Erythroblast (primary cell): ENCODE results near the gene RPL27A.
A peak's percentile ranks its signal among the peaks of the same experiment; 100 is the strongest.

Experiments used
- DNase-seq, 2 experiments: peaks; one replicate each; lab custom pipeline; 2025; lab: John Stamatoyannopoulos, UW
- GATA1 ChIP-seq: IDR thresholded peaks from 2 replicates; pipeline ENCODE4 v1.6.1; 2011; ENCODE audit warnings: low read depth, mild to moderate bottlenecking, control low read depth, low read length, moderate library complexity
- POLR2A ChIP-seq: IDR thresholded peaks from 2 replicates; pipeline ENCODE4 v1.6.1; 2011; ENCODE audit warnings: mild to moderate bottlenecking, low read length

RPL27A gene

GRCh38 chr11:8685820-8686219 lies 3.2 kb downstream of the RPL27A start:
- TF ChIP-seq POLR2A (no peak), GATA1 (no peak)
- DNase-seq, result no peak

- no peak for DNase-seq
- TF ChIP-seq GATA1 (no peak), POLR2A (no peak)
Measured at GRCh38 chr11:8686325-8686724, 3.7 kb downstream of the RPL27A start.

GRCh38 chr11:8688414-8689362 lies 6.1 kb downstream of the RPL27A start:
- TF ChIP-seq POLR2A (peak; percentile 91), GATA1 (no peak)
- peak; percentile 94 to 96 for DNase-seq

DNA sequence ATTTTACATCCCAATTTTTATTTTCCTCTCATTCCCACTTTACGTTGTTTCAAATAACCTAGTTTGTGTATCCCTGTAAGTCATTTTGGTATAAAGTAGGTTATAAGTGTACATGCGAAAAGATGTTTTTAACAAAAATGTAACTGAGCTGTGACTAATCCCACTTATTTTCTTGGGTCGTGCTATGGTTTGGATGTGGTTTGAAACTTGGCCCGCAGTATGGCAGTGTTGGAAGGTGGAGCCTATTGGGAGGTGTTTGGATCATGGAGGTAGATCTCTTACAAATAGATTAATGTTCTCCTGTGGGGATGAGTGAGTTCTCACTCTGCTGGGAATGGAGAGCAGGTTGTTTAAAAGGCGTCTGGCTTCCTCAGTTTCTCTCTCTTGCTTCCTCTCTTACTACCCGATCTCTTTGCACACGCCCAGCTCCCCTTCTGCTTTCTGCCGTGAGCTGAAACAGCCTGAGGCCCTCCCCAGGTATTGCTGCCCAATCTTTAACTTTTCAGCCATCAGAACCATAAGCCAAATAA lies 7.2 kb downstream of the RPL27A start:
- peak in 1 of 2 experiments; percentile 33 for DNase-seq
- TF ChIP-seq POLR2A, result no peak

DNA sequence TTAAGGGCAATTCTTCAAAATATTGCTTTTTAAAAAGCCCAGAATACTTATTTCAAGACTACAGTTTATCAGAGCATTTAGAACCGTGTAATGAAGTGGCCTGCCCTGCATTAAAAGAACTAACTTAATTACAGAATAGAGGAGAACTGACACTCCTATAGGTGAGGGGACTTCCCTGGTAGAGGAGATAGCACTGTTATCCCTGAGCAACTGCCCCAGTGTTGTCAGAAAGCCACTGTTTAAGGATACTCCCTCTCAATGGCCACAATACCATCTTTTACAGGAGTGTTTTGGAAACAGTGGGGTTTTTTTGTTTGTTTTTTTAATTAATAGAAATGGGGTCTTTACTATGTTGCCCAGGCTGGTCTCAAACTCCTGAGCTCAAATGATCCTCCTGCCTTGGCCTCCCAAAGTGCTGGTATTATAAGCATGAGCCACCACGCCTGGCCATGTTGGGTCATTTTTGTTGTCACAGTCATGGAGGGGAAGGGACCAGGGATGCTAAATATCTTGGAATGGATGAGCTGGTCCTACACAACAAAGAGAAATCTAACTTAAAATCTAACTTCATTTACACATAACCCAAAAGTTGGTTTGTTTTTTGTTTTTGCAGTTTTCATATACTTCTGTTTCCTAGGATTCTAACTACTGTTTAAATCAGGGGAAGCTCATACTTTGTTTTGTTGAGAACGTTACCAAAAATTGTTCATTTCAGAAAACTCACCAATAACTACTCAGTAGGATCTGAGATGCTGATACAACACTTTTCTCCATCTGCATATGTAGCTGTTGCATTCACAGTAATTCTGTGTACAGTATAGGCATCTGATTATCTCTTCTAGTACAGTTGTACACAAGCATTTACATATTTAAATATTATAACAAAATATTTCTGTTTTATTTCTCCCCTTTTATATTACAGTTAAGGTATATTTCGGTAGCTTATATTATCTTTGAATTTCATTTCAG lies 8.1 kb downstream of the RPL27A start:
- no peak for DNase-seq
- no peak for TF ChIP-seq GATA1
- no peak for TF ChIP-seq POLR2A

GRCh38 chr11:8691601-8692000 lies 9.0 kb downstream of the RPL27A start:
- no peak for TF ChIP-seq GATA1
- TF ChIP-seq POLR2A, result no peak
- no peak for DNase-seq

GRCh38 chr11:8692417-8692816 lies 9.8 kb downstream of the RPL27A start:
- TF ChIP-seq GATA1 (no peak), POLR2A (peak; percentile 8)
- no peak for DNase-seq

GRCh38 chr11:8693010-8693551 lies 10.5 kb downstream of the RPL27A start:
- no peak for TF ChIP-seq POLR2A
- TF ChIP-seq GATA1, result no peak
- no peak for DNase-seq

GRCh38 chr11:8693555-8693954 lies 11.0 kb downstream of the RPL27A start:
- no peak for DNase-seq
- TF ChIP-seq POLR2A (no peak), GATA1 (no peak)

GRCh38 chr11:8694137-8694536 lies 11.5 kb downstream of the RPL27A start:
- no peak for TF ChIP-seq GATA1
- TF ChIP-seq POLR2A, result no peak
- no peak for DNase-seq

GRCh38 chr11:8697054-8697453 lies 14.5 kb downstream of the RPL27A start:
- TF ChIP-seq GATA1 (no peak), POLR2A (no peak)
- no peak for DNase-seq

GRCh38 chr11:8698379-8698851 lies 15.8 kb downstream of the RPL27A start:
- TF ChIP-seq POLR2A (no peak), GATA1 (no peak)
- no peak for DNase-seq

DNA sequence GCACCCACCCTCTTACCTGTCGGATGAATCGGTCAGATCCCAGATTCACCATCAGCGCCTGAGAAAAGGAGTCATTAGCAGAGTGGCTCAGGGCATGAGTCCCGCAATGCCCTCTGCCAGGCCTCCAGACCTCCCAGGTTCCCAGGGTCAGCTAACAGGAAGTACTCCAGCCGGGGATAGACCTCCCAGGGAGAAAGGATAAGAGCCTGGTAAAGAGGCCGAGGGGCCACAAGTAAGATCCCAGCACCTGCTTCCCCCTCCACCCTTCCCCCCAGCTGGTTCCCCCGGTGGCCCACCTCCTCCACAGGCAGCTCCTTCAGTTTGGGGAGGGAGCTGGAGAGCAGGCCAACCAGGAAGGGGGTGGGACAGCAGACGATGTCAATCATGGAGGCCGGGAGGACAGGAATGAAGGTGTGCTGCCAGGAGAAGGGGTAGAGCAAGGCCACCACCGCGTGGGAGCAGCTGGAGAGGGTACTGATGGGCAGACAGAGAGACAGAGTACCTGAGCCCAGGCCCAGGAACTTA lies 16.4 kb downstream of the RPL27A start:
- TF ChIP-seq GATA1 (no peak), POLR2A (no peak)
- DNase-seq, result no peak
